NCI-H1930 (cell line): ENCODE data around the gene MED13L.
"Not testable (repeated sequence)": the region's sequence is repeated elsewhere in the genome, so short reads cannot be mapped to it uniquely, and the experiment has no call there.

Source experiments
- DNase-seq, 2 experiments: peaks; one replicate each; lab custom pipeline; 2025; lab: John Stamatoyannopoulos, UW

Gene MED13L

GRCh38 chr12:116153113-116153512 lies 124.4 kb downstream of the MED13L start:
- DNase-seq: no peak

GRCh38 chr12:116152268-116152667 lies 125.2 kb downstream of the MED13L start:
- no peak for DNase-seq

- no peak for DNase-seq
Observed at GRCh38 chr12:116150452-116150851, 127.0 kb downstream of the MED13L start.

- DNase-seq: no peak
Observed at GRCh38 chr12:116150001-116150400, 127.5 kb downstream of the MED13L start.

GRCh38 chr12:116148844-116149243 lies 128.6 kb downstream of the MED13L start:
- DNase-seq: no peak

GRCh38 chr12:116146386-116146785 lies 131.1 kb downstream of the MED13L start:
- no peak for DNase-seq

GRCh38 chr12:116145451-116145850 lies 132.0 kb downstream of the MED13L start:
- no peak for DNase-seq

- DNase-seq: no peak
Observed at GRCh38 chr12:116144384-116144783, 133.1 kb downstream of the MED13L start.

GRCh38 chr12:116143909-116144308 lies 133.6 kb downstream of the MED13L start:
- no peak for DNase-seq

GRCh38 chr12:116142936-116143898 lies 134.3 kb downstream of the MED13L start:
- DNase-seq: no peak

GRCh38 chr12:116141833-116142162 lies 135.7 kb downstream of the MED13L start:
- DNase-seq: no peak

GRCh38 chr12:116141110-116141832 lies 136.2 kb downstream of the MED13L start:
- DNase-seq: peak in 1 of 2 experiments; percentile 8

- DNase-seq: no peak
Observed at GRCh38 chr12:116140529-116140928, 137.0 kb downstream of the MED13L start.

GRCh38 chr12:116138781-116139180 lies 138.7 kb downstream of the MED13L start:
- DNase-seq: no peak

- DNase-seq: no peak
Observed at GRCh38 chr12:116138364-116138763, 139.1 kb downstream of the MED13L start.

- no peak for DNase-seq
Observed at GRCh38 chr12:116137318-116137717, 140.2 kb downstream of the MED13L start.

- no peak for DNase-seq
Observed at GRCh38 chr12:116136340-116136739, 141.2 kb downstream of the MED13L start.

GRCh38 chr12:116135209-116135930 lies 142.1 kb downstream of the MED13L start:
- DNase-seq: no peak

- no peak for DNase-seq
Observed at GRCh38 chr12:116133636-116134214, 143.8 kb downstream of the MED13L start.

- DNase-seq: no peak
Observed at GRCh38 chr12:116133149-116133548, 144.3 kb downstream of the MED13L start.

GRCh38 chr12:116131987-116132386 lies 145.5 kb downstream of the MED13L start:
- not testable (repeated sequence) for DNase-seq

- no peak for DNase-seq
Observed at GRCh38 chr12:116131176-116131575, 146.3 kb downstream of the MED13L start.
